Dedifferentiated amniotic fluid mesenchymal stem cell (primary cell): ENCODE measurements around the gene ZC3H15.

ENCODE experiments used
- DNase-seq: peaks from one replicate; pipeline ENCODE4 v3.0.0-alpha.2; 2016; ENCODE audit errors: extremely low spot score

ZC3H15 gene

GRCh38 chr2:186542002-186542401, 55.9 kb downstream of the ZC3H15 start:
- no peak for DNase-seq

GRCh38 chr2:186543561-186544131, 57.6 kb downstream of the ZC3H15 start:
- DNase-seq: peak; percentile 63

- peak; percentile 71 for DNase-seq
Measured at GRCh38 chr2:186544255-186544675, 58.2 kb downstream of the ZC3H15 start.

GRCh38 chr2:186546846-186547245, 60.8 kb downstream of the ZC3H15 start:
- DNase-seq: peak; percentile 69

- DNase-seq: no peak
Measured at GRCh38 chr2:186551323-186552050, 65.4 kb downstream of the ZC3H15 start.

- no peak for DNase-seq
Measured at GRCh38 chr2:186554429-186554828, 68.4 kb downstream of the ZC3H15 start.

GRCh38 chr2:186554850-186555671, 69.0 kb downstream of the ZC3H15 start:
- DNase-seq: no peak

- DNase-seq: no peak
Measured at GRCh38 chr2:186558512-186559276, 72.6 kb downstream of the ZC3H15 start.
